Measurements from ENCODE around the gene CPOX. TPM values are rescaled to one million over a fixed set of nuclear protein-coding genes. Genes with fewer than 3 reads are reported as not detected.

CPOX gene
- total and polyA plus RNA-seq, 2 experiments from 2014 or later: 13.3 to 38.3 TPM

DNA sequence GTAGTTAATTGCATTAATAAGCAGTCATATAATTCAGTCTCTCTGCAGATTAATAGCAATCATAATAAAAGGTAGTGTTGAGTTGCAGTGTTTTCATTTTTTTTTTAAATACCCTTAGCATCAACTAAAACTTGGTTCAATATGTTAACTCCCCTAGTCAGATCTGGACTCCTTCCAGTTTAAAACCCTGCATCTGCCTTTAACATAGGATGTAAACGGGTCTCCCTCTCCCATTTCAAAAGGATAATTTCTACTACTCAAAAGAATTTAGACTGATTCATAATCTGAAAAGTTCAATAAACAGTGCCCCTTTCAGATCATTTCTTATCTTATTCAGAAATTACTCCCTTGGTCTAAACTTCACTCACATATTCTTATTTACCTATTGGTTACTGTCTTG lies 11.4 kb downstream of the CPOX start (continued):
- TF ChIP-seq POLR2AphosphoS5 (IDR thresholded peaks at IDR 0.05; ENCODE audit: low read depth) (no peak), JUNB (IDR thresholded peaks at IDR 0.05; ENCODE audit: unreplicated experiment) (no peak), EZH2 (IDR thresholded peaks at IDR 0.05; ENCODE audit: low read depth, unreplicated experiment) (no peak), CREB1 (CRISPR knock-in tag; IDR thresholded peaks at IDR 0.05; ENCODE audit: low read depth) (no peak), EZH2phosphoT487 (IDR thresholded peaks at IDR 0.05; ENCODE audit: unreplicated experiment) (no peak)
- TF ChIP-seq, protein P1, sequence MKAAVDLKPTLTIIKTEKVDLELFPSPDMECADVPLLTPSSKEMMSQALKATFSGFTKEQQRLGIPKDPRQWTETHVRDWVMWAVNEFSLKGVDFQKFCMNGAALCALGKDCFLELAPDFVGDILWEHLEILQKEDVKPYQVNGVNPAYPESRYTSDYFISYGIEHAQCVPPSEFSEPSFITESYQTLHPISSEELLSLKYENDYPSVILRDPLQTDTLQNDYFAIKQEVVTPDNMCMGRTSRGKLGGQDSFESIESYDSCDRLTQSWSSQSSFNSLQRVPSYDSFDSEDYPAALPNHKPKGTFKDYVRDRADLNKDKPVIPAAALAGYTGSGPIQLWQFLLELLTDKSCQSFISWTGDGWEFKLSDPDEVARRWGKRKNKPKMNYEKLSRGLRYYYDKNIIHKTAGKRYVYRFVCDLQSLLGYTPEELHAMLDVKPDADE (IDR thresholded peaks at IDR 0.05): no peak

DNA sequence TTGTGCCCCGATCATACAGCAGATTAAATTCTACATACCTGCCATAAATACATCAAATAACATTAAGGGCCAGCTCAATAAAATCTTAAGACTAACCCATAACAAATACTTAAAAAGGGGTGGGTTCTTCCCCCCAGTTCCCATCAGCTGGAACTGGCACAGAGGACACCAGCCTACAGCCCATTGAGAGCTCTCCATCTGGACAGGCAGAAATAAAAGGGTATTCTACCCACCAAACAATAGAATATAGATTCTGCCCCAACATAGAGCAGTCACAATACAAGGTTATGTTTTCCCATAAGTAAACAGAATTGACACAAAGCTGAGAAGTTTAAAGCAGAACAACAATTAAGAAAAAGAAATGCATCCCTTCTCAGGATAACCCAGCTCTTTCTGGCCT lies 11.9 kb downstream of the CPOX start:
- TF ChIP-seq, protein P2, sequence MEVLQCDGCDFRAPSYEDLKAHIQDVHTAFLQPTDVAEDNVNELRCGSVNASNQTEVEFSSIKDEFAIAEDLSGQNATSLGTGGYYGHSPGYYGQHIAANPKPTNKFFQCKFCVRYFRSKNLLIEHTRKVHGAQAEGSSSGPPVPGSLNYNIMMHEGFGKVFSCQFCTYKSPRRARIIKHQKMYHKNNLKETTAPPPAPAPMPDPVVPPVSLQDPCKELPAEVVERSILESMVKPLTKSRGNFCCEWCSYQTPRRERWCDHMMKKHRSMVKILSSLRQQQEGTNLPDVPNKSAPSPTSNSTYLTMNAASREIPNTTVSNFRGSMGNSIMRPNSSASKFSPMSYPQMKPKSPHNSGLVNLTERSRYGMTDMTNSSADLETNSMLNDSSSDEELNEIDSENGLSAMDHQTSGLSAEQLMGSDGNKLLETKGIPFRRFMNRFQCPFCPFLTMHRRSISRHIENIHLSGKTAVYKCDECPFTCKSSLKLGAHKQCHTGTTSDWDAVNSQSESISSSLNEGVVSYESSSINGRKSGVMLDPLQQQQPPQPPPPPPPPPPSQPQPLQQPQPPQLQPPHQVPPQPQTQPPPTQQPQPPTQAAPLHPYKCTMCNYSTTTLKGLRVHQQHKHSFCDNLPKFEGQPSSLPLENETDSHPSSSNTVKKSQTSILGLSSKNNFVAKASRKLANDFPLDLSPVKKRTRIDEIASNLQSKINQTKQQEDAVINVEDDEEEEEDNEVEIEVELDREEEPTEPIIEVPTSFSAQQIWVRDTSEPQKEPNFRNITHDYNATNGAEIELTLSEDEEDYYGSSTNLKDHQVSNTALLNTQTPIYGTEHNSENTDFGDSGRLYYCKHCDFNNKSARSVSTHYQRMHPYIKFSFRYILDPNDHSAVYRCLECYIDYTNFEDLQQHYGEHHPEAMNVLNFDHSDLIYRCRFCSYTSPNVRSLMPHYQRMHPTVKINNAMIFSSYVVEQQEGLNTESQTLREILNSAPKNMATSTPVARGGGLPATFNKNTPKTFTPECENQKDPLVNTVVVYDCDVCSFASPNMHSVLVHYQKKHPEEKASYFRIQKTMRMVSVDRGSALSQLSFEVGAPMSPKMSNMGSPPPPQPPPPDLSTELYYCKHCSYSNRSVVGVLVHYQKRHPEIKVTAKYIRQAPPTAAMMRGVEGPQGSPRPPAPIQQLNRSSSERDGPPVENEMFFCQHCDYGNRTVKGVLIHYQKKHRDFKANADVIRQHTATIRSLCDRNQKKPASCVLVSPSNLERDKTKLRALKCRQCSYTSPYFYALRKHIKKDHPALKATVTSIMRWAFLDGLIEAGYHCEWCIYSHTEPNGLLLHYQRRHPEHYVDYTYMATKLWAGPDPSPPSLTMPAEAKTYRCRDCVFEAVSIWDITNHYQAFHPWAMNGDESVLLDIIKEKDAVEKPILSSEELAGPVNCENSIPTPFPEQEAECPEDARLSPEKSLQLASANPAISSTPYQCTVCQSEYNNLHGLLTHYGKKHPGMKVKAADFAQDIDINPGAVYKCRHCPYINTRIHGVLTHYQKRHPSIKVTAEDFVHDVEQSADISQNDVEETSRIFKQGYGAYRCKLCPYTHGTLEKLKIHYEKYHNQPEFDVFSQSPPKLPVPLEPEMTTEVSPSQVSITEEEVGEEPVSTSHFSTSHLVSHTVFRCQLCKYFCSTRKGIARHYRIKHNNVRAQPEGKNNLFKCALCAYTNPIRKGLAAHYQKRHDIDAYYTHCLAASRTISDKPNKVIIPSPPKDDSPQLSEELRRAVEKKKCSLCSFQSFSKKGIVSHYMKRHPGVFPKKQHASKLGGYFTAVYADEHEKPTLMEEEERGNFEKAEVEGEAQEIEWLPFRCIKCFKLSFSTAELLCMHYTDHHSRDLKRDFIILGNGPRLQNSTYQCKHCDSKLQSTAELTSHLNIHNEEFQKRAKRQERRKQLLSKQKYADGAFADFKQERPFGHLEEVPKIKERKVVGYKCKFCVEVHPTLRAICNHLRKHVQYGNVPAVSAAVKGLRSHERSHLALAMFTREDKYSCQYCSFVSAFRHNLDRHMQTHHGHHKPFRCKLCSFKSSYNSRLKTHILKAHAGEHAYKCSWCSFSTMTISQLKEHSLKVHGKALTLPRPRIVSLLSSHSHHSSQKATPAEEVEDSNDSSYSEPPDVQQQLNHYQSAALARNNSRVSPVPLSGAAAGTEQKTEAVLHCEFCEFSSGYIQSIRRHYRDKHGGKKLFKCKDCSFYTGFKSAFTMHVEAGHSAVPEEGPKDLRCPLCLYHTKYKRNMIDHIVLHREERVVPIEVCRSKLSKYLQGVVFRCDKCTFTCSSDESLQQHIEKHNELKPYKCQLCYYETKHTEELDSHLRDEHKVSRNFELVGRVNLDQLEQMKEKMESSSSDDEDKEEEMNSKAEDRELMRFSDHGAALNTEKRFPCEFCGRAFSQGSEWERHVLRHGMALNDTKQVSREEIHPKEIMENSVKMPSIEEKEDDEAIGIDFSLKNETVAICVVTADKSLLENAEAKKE (CRISPR knock-in tag; IDR thresholded peaks at IDR 0.05): no peak
- no peak for TF ChIP-seq EZH2phosphoT487 (IDR thresholded peaks at IDR 0.05; ENCODE audit: unreplicated experiment)
- TF ChIP-seq ZNF114 (CRISPR knock-in tag; IDR thresholded peaks at IDR 0.05): no peak
- no peak for TF ChIP-seq ZNF331 (CRISPR knock-in tag; IDR thresholded peaks at IDR 0.05; ENCODE audit: low read depth)
- TF ChIP-seq NANOG (IDR thresholded peaks at IDR 0.05; ENCODE audit: borderline replicate concordance): no peak
- TF ChIP-seq, protein P3, sequence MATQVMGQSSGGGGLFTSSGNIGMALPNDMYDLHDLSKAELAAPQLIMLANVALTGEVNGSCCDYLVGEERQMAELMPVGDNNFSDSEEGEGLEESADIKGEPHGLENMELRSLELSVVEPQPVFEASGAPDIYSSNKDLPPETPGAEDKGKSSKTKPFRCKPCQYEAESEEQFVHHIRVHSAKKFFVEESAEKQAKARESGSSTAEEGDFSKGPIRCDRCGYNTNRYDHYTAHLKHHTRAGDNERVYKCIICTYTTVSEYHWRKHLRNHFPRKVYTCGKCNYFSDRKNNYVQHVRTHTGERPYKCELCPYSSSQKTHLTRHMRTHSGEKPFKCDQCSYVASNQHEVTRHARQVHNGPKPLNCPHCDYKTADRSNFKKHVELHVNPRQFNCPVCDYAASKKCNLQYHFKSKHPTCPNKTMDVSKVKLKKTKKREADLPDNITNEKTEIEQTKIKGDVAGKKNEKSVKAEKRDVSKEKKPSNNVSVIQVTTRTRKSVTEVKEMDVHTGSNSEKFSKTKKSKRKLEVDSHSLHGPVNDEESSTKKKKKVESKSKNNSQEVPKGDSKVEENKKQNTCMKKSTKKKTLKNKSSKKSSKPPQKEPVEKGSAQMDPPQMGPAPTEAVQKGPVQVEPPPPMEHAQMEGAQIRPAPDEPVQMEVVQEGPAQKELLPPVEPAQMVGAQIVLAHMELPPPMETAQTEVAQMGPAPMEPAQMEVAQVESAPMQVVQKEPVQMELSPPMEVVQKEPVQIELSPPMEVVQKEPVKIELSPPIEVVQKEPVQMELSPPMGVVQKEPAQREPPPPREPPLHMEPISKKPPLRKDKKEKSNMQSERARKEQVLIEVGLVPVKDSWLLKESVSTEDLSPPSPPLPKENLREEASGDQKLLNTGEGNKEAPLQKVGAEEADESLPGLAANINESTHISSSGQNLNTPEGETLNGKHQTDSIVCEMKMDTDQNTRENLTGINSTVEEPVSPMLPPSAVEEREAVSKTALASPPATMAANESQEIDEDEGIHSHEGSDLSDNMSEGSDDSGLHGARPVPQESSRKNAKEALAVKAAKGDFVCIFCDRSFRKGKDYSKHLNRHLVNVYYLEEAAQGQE (IDR thresholded peaks at IDR 0.05; ENCODE audit: unreplicated experiment): no peak
- TF ChIP-seq STAT1 (IDR thresholded peaks at IDR 0.05; ENCODE audit: unreplicated experiment): no peak
- TF ChIP-seq, protein P4, sequence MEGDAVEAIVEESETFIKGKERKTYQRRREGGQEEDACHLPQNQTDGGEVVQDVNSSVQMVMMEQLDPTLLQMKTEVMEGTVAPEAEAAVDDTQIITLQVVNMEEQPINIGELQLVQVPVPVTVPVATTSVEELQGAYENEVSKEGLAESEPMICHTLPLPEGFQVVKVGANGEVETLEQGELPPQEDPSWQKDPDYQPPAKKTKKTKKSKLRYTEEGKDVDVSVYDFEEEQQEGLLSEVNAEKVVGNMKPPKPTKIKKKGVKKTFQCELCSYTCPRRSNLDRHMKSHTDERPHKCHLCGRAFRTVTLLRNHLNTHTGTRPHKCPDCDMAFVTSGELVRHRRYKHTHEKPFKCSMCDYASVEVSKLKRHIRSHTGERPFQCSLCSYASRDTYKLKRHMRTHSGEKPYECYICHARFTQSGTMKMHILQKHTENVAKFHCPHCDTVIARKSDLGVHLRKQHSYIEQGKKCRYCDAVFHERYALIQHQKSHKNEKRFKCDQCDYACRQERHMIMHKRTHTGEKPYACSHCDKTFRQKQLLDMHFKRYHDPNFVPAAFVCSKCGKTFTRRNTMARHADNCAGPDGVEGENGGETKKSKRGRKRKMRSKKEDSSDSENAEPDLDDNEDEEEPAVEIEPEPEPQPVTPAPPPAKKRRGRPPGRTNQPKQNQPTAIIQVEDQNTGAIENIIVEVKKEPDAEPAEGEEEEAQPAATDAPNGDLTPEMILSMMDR (conservative IDR thresholded peaks at IDR 0.05; ENCODE audit: low read depth in 2 of 2): no peak
- TF ChIP-seq JUNB (IDR thresholded peaks at IDR 0.05; ENCODE audit: unreplicated experiment): no peak
- TF ChIP-seq POLR2AphosphoS5 (IDR thresholded peaks at IDR 0.05; ENCODE audit: low read depth): no peak
- no peak overlapping the region for H3K4me2 ChIP-seq
- no peak overlapping the region for H2AFZ ChIP-seq
- H3K27me3 Mint-ChIP-seq (ENCODE audit: insufficient read depth, low read depth, poor library complexity): no peaks in the 10 kb centered on the region
- no peaks in the 10 kb centered on the region for H3K27me3 ChIP-seq (ENCODE audit: insufficient read depth)
- no peaks in the 10 kb centered on the region for H3K9me3 Mint-ChIP-seq
- no peaks in the 10 kb centered on the region for H3K9me2 ChIP-seq (ENCODE audit: insufficient read depth)
- H3K4me1 Mint-ChIP-seq: peaks cover 5% of the 10 kb centered on the region; the same call in 2 of the 3 replicates
- H3K27ac ChIP-seq (ENCODE audit: low read depth): no peak overlapping the region
- H3K36me3 Mint-ChIP-seq (ENCODE audit: low read depth): peaks cover 67% of the 10 kb centered on the region
- no peak overlapping the region for H3K4me3 Mint-ChIP-seq
- ATAC-seq: no peak
- H3K4me3 ChIP-seq: no peak overlapping the region
- peaks cover 9% of the 10 kb centered on the region for H3K79me2 ChIP-seq (replicated peaks; ENCODE audit: insufficient read depth)
- H3K36me3 ChIP-seq (ENCODE audit: insufficient read depth): peaks cover 55% of the 10 kb centered on the region
- H3F3A ChIP-seq (replicated peaks; ENCODE audit: low read depth): no peaks in the 10 kb centered on the region
- H3K27ac Mint-ChIP-seq: no peak overlapping the region; the same call in 1 of the 2 replicates
- H4K20me1 ChIP-seq (replicated peaks; ENCODE audit: insufficient read depth): peaks cover 17% of the 10 kb centered on the region
- no peak for DNase-seq (ENCODE audit: low spot score)
- H3K4me1 ChIP-seq (ENCODE audit: insufficient read depth): no peaks in the 10 kb centered on the region

All from GM23338 (cell line).